ENCODE results near the gene MAML3. TPM values are rescaled to one million over a fixed set of nuclear protein-coding genes. Genes with fewer than 3 reads are reported as not detected.

The MAML3 gene
- total and polyA plus RNA-seq, 2 of the 13 experiments (the other 11 are each of a cell fraction or from before 2014, with no cell fraction given): 0.05 to 0.13 TPM

DNA sequence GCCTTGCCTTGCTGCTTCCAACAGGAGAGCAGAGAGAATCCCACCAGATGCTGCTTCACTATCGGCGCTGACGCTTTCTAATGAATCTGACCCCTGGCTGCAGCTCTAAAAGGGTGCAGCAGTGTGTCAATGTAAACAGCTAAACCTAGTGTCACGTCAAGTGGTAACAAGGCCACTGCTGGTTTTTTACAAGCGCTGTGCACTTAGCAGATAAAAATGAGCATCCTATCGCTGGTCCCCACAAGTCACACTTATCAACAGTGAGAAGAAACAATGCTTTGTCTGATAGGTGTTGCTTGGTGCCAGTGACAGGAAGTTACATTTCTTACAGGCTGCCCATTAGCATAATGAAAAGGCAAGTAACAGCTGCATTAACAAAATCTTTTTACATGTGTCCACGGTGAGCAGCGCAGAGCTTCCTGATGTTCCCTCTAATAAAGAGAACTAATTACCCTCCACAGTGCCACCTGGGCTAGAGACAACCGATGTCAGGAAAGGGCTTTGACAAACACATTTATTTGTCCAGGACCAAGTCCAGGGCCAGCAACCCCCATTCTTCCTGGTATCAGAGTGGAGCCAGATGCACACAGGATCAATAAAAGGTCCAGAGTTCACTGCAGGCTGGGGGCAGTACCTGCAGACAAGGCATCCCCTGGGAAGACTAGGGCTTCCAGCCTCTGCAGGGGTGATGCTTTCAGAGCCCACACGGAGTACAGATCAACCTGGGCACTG, 312.4 kb downstream of the MAML3 start (continued):
- TF ChIP-seq, protein P1, sequence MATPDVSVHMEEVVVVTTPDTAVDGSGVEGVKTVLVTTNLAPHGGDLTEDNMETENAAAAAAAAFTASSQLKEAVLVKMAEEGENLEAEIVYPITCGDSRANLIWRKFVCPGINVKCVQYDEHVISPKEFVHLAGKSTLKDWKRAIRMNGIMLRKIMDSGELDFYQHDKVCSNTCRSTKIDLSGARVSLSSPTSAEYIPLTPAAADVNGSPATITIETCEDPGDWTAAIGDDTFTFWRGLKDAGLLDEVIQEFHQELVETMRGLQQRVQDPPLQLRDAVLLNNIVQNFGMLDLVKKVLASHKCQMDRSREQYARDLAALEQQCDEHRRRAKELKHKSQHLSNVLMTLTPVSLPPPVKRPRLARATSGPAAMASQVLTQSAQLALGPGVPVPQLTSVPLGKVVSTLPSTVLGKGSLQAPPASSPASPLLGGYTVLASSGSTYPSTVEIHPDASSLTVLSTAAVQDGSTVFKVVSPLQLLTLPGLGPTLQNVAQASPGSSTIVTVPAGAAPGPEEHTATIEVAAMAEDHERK (CRISPR knock-in tag; IDR thresholded peaks at IDR 0.05; ENCODE audit: low read depth): no peak
- TF ChIP-seq, protein P2, sequence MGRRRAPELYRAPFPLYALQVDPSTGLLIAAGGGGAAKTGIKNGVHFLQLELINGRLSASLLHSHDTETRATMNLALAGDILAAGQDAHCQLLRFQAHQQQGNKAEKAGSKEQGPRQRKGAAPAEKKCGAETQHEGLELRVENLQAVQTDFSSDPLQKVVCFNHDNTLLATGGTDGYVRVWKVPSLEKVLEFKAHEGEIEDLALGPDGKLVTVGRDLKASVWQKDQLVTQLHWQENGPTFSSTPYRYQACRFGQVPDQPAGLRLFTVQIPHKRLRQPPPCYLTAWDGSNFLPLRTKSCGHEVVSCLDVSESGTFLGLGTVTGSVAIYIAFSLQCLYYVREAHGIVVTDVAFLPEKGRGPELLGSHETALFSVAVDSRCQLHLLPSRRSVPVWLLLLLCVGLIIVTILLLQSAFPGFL (CRISPR knock-in tag; IDR thresholded peaks at IDR 0.05): no peak
- peak; percentile 100 for TF ChIP-seq ONECUT2 (CRISPR knock-in tag; IDR thresholded peaks at IDR 0.05)
- peak; percentile 64; the same call in 1 of the 2 replicates for TF ChIP-seq YEATS2 (CRISPR knock-in tag; IDR thresholded peaks at IDR 0.05; ENCODE audit: borderline replicate concordance)
- no peak for TF ChIP-seq NR3C1 (CRISPR knock-in tag; IDR thresholded peaks at IDR 0.05)
- TF ChIP-seq NR1H2 (CRISPR knock-in tag; IDR thresholded peaks at IDR 0.05; ENCODE audit: borderline replicate concordance, low read depth): peak; percentile 77; the same call in 1 of the 2 replicates
- TF ChIP-seq, protein P3, sequence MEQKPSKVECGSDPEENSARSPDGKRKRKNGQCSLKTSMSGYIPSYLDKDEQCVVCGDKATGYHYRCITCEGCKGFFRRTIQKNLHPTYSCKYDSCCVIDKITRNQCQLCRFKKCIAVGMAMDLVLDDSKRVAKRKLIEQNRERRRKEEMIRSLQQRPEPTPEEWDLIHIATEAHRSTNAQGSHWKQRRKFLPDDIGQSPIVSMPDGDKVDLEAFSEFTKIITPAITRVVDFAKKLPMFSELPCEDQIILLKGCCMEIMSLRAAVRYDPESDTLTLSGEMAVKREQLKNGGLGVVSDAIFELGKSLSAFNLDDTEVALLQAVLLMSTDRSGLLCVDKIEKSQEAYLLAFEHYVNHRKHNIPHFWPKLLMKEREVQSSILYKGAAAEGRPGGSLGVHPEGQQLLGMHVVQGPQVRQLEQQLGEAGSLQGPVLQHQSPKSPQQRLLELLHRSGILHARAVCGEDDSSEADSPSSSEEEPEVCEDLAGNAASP (CRISPR knock-in tag; IDR thresholded peaks at IDR 0.05; ENCODE audit: borderline replicate concordance): peak; percentile 93
- TF ChIP-seq, protein P4, sequence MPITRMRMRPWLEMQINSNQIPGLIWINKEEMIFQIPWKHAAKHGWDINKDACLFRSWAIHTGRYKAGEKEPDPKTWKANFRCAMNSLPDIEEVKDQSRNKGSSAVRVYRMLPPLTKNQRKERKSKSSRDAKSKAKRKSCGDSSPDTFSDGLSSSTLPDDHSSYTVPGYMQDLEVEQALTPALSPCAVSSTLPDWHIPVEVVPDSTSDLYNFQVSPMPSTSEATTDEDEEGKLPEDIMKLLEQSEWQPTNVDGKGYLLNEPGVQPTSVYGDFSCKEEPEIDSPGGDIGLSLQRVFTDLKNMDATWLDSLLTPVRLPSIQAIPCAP (CRISPR knock-in tag; IDR thresholded peaks at IDR 0.05; ENCODE audit: low read depth): no peak
- TF ChIP-seq, protein P5, sequence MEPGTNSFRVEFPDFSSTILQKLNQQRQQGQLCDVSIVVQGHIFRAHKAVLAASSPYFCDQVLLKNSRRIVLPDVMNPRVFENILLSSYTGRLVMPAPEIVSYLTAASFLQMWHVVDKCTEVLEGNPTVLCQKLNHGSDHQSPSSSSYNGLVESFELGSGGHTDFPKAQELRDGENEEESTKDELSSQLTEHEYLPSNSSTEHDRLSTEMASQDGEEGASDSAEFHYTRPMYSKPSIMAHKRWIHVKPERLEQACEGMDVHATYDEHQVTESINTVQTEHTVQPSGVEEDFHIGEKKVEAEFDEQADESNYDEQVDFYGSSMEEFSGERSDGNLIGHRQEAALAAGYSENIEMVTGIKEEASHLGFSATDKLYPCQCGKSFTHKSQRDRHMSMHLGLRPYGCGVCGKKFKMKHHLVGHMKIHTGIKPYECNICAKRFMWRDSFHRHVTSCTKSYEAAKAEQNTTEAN (CRISPR knock-in tag; conservative IDR thresholded peaks at IDR 0.05): peak; percentile 94
- TF ChIP-seq HOXA3 (CRISPR knock-in tag; IDR thresholded peaks at IDR 0.05): peak; percentile 87; the same call in 1 of the 2 replicates
- no peak for TF ChIP-seq ZNF773 (CRISPR knock-in tag; IDR thresholded peaks at IDR 0.05; ENCODE audit: borderline replicate concordance)
- TF ChIP-seq ZNF263 (CRISPR knock-in tag; IDR thresholded peaks at IDR 0.05): no peak
- TF ChIP-seq ZNF768 (CRISPR knock-in tag; IDR thresholded peaks at IDR 0.05): no peak
- TF ChIP-seq AHR (CRISPR knock-in tag; IDR thresholded peaks at IDR 0.05): no peak
- TF ChIP-seq MZF1 (CRISPR knock-in tag; IDR thresholded peaks at IDR 0.05; ENCODE audit: borderline replicate concordance): no peak
- no peak for TF ChIP-seq EZH2 (conservative IDR thresholded peaks at IDR 0.05; ENCODE audit: low read depth, low read length)
- no peak for TF ChIP-seq ZNF30 (CRISPR knock-in tag; IDR thresholded peaks at IDR 0.05)
- peak; percentile 62 for TF ChIP-seq SMC3 (IDR thresholded peaks at IDR 0.05; ENCODE audit: low read length)
- TF ChIP-seq, protein P6, sequence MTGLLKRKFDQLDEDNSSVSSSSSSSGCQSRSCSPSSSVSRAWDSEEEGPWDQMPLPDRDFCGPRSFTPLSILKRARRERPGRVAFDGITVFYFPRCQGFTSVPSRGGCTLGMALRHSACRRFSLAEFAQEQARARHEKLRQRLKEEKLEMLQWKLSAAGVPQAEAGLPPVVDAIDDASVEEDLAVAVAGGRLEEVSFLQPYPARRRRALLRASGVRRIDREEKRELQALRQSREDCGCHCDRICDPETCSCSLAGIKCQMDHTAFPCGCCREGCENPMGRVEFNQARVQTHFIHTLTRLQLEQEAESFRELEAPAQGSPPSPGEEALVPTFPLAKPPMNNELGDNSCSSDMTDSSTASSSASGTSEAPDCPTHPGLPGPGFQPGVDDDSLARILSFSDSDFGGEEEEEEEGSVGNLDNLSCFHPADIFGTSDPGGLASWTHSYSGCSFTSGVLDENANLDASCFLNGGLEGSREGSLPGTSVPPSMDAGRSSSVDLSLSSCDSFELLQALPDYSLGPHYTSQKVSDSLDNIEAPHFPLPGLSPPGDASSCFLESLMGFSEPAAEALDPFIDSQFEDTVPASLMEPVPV (CRISPR knock-in tag; IDR thresholded peaks at IDR 0.05): peak; percentile 93
- TF ChIP-seq ZNF296 (CRISPR knock-in tag; conservative IDR thresholded peaks at IDR 0.05): no peak
- no peak for TF ChIP-seq NFE2L2 (IDR thresholded peaks at IDR 0.05; ENCODE audit: low read length)
- peak; percentile 58; the same call in 1 of the 3 replicates for TF ChIP-seq MXI1 (IDR thresholded peaks at IDR 0.05; ENCODE audit: borderline replicate concordance, low read depth, low read length)
- no peak for TF ChIP-seq ZKSCAN5 (CRISPR knock-in tag; IDR thresholded peaks at IDR 0.05)

Data from HepG2 (cell line).